Activated T-cell treated with anti-CD3 and anti-CD28 coated beads for 24 hours (primary cell): ENCODE measurements around the gene UBIAD1.
A peak's percentile ranks its signal among the peaks of the same experiment; 100 is the strongest.

Experiments
- DNase-seq: peaks from one replicate; pipeline ENCODE4 v3.0.0-alpha.2; 2020; ENCODE audit warnings: low read depth

UBIAD1 gene

DNA sequence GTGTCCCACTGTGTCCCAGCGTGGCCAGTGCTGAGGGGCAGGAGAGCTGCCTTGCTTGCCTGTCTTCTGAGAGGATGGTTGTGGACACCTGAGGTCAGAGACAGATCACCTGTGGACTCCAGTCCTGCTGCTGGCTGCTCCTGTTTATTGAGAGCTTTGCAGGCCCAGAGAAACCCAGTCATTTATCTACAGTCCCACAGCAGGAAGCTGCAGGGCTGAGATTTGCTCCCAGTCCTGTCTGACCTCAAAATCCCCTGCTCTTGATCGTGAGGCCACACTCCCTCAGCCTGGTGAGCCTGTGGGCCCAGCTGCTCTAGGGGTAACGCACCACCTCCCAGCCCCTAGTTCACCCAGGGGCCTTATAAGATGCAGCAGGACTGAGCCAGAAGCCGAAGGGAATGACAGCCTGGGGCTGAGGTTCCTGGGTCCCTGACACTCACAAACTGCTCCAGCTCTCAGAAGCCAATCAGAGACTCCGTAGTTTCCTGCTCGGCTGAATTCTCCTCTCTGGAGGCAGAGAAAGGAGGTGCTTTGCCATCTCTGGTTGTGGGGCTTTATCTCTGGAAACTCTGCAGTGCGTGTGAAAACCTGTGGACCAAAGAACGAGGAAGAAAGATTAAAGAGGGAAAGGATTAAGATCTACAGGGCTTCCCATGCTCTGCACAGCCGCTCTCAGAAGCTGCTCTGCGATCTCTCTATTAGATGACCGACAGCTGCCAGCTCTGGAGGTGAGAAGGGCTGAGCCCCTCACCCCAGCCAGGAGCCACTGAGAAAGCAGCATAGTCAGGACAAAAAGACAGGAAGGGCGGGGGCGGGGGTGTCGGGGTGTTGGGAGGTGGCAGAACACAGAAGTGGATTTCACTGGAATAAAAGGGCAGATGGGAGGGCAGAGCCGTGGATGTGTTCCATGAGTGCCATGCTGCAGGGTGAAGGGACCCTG, 39.1 kb downstream of the UBIAD1 start:
- no peak for DNase-seq

DNA sequence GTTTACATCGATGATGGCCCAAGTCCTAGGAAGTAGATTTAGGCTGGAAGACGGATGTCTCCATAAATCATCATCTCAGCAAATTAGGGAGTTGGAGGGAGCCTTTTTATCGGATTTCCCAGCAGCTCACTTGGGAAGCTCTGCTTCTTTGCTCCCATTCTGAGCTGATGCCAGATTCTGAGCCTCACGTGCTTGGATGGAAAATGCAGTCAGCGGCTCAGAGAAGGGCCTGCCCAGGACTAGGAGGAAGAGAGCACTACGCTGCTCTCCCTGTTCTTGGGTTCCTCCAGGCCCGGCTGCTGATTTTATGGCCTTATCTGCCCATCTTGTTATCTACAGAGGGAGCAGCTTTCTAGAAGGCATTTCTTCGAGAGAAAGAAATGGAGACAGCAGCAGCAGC, 42.0 kb downstream of the UBIAD1 start:
- DNase-seq = no peak

DNA sequence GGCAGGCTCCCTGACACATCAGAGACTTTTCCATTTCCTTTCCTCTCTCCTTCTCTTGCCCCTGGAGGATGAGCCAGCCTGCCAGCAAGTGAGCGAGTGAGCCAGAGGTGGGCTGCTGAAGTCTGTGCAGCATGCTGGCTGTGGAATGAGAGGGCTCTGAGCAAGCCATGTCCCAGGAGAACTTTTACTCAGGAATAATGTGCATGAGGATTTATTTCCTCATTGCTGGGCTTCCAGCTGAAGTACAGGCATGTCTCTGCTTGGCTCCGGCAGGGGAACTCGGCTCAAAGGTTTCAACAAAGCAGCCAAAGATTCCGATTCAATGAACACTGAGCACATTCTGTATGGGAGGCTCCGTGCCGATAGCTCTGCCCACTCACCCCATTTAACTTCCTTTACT, 43.7 kb downstream of the UBIAD1 start:
- no peak for DNase-seq

DNA sequence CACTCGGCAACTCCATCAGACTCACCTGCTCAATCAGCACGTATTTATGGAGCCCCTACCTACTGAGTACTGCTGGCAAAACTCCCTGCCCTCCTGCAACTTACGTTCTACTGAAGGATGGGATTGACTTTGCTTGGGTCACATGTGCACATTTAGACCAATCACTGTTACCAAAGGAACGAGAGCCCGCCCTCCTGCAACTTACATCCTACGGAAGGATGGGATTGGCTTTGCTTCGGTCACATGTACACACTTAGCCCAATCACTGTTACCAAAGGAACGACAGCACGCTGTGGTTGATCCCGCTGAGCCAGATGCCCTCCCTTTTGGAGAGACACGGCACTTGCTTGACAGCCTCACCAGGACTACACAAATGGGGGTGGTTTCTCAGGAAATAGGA, 46.0 kb downstream of the UBIAD1 start:
- no peak for DNase-seq

DNA sequence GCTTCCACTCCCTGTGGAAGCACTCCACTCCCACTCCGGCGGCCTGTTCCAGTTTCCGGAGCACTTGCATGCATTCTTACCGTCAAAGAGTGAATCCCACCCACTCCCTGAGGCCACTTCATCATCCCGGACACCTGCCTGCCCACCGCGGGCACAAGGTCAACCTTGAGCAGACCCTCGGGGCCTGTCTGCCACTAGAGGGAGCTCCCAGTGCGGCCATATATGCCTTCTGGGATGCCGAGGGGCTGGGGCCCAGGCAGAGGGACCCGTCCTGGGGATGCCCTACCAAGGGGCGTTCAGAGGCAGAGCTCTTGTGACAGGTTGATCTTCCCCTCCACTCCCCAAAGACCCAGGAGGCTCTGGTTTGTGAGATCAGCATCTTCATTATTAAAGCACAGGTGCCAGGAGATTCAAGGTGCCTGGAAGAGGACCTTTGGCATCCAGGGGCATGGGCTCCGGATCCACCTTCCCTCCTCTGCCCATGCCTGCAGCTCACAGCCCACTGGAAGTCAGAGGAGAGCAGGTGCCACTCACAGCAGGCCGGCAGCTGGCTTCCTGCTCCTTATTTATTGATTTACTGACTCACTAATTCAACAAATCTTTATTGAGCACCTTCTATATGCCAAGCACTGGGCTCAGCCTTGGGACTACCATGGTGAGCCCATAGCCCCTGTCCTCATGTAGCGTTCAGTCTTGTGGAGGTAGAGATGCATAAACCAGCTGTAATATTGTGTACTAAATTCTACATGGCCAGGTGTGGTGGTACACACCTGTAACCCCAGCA, 47.3 kb downstream of the UBIAD1 start:
- DNase-seq = peak; percentile 5

DNA sequence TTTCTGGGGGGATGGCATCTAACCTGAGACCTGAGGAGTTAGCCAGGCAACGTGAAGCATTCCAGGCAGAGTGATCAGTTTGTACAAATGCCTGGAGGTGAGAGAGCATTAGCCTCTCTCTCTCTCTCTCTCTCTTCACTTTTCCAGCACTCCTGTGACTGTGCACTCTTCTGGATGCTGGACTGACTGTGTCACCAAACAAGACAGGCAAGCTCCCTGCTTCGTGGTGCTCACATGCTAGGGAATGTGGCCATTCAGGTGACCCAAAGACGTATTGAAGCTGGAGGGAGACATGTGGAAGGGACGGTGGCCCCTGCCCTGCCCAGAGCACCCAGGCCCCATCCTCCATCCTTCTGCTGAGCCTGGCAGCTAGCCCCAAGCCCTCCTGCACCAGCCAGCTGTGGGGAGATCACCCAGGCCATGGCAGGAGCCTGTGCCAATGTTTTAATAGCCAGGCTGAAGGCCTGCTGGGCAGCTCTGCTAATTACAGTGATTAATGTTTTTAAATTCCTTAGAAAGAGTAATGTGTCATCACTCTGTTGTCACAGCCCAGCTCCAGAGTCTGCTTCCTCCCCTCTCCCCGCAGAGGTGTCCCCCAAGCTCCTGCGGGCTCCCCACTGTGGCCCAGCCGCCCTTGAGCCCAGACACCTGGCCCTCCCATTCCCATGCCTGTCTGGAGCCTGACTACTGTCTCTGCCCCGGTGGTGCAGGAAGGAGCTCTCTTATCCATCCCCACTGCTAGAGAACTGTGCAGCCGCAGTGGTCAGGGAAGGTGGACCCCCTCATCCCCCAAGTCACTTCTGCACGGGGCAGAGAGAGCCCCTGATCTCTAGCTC, 48.9 kb downstream of the UBIAD1 start:
- no peak for DNase-seq

DNA sequence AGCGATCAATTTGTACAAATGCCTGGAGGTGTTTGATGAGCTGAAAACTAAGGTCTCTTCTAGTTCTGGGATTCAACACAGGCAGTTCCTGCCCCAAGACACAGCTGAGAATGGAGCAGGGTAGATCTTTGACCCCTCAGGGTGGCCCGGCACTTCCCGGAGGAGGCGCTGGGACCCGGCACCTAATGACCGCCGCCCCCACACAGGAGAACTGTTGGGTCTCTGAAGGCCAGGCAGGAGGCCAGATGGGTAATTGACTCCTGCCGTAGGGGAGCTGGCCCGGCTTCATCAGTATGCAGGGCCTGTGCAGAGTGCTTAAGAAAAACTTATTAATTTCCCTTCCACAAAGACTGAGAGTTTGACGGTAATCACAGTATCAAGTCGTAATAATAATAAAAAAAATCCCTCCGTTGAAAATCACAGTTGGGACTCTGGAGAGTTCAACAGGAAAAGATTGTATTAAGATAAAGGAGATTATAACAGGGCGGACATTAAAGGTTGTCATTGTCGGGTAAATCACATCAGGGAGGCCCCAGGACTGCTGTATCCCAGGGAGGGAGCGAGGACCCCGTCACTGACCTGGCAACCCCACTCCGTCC, 51.7 kb downstream of the UBIAD1 start:
- DNase-seq = no peak

DNA sequence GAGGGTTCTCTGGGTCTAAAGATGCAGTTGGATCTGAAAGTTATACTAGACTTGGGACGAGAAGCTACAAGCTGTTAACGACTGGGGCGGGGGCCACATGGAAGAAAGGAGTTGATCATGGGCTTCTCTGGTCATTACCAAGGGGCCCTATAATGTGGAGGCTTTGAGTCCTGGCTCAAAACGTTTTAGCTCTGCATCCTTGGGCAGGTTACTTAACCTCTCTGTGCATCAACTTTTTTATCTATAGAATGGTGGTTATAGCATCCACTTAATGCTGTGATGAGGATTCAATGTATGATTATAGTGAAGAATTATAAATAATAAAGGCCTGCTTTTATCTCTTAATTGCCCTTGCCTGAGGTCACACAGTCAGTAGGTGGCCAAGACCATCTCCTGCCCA, 53.1 kb downstream of the UBIAD1 start:
- DNase-seq = no peak

DNA sequence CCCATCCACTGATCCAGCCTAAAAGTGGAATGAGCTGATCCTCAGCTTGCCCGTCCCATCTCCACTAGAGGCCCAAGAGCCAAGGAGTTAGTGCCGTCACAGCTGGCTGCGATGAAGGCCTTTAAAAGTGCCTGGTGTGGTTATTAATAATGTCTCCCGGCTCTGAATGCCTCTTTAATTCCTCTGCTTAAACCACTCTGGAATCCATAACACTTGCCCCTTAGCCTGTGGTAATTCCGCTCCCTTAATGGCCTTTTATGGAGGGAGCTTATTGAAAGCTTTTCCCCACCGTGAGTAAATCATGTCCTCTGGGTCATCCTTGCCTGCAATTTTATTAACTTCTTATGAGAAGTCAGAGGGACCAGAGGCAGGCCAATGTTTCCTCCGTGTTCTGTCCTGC, 55.4 kb downstream of the UBIAD1 start:
- no peak for DNase-seq

DNA sequence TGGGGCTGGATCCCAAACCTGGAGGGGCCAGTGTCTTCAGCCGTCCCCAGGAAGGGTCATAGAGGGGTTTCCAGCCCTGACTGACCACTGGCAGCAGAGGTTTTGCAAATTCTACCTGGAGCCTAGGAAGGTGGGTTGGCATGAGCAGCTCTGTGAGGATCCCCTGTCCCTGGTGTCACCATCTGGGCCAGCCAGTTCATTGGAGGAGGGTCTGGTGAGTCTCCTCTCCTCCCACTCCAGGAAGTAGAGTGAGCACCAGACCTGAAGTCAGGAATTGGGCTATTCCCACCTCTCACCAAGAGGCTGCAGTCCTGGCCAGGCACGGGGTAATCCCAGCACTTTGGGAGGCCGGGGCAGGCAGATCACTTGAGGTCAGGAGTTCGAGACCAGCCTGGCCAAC, 57.4 kb downstream of the UBIAD1 start:
- DNase-seq = no peak

DNA sequence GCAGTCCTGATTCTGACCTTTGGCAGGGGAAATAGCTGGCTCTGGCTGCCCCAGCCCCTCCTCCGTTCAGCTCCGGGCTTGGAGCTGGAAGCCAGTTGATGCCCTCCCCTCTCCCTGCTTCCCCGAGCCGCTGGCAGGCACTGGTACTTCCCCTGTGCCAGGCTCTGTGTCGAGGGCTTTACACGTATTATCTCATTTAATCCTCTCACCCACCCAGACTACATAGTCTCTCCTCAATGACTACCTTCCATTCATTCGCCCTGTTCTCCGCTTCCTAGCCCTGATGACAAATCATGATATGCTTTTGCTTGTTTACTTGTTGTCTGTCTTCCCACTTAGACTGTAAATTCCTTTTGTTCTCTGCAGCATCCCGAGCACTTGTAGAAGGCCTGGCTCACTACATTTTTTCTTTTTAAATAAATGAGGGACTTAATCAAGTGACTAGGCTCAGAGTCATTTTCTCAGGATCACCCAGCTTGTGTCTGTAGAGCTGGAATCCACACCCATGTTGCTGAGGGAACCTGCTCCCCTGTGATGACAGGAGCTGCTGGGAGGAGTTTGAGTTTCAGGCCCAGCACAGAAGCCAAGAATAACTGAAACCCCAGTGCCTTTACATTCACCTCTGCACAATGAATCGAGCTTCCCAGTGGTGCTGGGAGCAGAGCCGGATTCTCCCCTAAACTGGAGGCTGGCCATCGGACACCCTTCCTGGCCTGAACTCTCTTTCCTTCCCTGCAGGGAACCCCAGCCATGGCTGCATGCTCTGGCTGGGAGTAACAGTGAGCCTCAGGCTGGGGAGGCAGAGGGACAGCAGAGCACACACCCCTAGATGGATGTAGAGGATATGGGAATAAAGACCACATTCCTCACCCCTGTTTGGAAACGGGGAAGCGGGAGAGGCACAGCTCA, 58.3 kb downstream of the UBIAD1 start:
- DNase-seq = no peak

DNA sequence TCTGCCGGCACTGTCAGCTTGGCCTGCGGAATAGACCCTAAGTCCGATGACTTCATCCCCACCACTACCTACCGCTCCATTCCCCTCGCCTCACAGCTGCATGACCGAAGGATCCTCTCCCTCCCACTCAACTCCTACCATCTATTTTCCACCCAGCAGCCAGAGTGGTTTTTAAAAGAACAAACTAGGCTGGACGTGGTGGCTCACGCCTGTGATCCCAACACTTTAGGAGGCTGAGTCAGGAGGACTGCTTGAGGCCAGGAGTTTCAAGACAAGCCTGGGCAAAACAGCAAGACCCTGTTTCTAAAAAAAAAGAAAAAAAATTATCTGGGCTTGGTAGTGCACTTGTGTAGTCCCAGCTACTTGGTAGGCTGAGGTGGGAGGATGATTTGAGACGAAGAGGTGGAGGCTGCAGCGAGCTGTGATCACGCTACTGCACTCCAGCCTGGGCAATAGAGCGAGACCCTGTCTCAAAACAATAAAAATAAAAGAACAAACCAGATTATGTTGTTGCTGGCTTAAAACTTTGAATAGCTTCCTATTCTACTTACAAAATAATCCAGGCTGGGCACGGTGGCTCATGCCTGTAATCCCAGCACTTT, 59.0 kb downstream of the UBIAD1 start:
- DNase-seq = no peak

DNA sequence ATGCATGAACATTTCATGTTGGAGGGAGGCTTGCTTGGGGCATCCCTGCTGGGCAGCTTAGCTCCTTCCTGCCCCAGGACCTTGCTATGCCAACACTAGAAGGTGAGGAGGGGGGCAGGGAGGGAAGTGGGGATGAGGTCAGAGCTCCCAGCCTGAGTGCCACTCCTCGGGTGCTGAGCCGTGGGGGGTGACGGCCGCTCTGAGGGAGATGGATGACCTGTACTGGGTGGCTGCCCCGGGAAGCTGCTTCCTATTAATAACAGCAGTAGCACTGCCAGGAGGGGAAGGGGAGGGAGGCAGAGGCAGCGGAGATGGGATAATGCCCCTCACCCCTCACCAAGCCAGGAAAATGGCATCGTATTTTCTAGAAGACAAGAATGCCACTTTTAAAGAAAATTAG, 60.6 kb downstream of the UBIAD1 start:
- no peak for DNase-seq

DNA sequence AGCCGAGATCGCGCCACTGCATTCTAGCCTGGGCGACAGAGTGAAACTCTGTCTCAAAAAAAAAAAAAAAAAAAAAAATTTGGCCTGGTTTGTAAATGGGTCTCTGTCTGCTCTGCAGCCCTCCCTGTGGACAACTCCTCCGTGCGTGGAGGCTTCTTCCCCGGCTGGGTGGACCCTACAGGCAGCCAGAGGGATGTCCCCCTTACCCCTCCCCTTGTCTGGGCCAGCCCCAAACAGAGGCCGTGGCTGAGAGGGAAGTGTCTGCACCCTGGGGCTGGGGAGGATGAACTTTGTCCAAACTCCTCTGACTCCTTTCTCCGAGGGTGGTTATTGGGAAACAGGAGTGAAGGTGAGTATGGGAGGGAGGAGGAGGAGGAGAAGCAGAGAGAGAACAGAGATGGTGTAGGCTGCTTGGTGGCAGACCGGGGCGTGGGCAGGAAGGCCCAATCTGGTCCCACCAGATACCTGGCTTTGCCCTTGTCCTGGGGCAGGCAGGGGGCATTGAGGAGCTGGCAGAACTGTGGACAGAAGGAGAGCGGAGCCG, 61.3 kb downstream of the UBIAD1 start:
- DNase-seq = no peak

DNA sequence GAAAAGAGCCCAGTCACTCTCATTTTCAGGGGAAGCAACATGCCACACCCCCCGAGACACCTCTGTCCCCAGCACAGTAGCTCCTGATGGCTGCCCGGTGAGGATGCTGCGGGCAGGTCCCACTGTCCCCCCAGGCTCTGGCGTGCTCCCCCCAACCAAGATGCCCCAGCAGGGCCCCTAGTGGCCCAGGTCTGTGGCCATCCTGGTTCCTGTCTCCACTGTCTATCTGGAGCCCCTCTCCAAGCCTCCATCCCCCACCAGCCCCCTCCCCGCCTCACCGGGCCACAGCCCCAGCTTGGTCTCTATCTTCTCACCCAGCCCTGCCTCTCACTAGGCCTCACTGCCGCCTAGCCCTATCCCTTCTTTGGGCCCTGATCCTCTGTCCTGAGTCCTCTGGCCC, 61.8 kb downstream of the UBIAD1 start:
- no peak for DNase-seq

DNA sequence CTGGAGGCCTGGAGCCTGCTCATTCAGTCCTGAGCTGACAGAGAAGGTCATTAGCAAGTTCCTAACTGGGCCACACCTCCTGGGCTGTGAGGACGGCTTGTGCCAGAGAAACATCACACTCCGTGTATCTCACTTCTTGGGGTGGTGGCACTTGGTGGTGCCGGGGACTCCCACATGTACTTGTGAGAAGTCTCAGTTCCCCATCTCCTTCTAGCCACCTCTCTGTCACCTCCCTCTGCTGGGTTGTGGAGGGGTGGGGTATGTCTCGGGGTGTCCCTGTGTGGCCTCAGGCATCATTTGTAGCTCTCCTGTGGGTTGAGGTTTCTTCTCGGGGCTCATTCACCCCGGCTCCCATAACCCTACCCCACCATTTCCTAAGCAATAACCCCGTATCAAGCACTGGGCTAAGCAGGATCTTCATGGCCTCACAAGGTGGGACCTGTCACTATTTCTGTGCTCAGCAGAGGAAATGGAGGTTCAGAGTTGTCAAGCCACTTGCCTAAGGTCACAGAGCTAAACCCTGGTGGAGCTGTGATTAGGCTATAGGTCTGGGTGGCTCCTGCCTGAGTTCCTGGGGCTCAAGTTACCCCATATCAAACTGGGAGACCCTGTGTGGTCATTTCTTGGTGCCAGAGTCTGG, 62.5 kb downstream of the UBIAD1 start:
- DNase-seq = no peak

DNA sequence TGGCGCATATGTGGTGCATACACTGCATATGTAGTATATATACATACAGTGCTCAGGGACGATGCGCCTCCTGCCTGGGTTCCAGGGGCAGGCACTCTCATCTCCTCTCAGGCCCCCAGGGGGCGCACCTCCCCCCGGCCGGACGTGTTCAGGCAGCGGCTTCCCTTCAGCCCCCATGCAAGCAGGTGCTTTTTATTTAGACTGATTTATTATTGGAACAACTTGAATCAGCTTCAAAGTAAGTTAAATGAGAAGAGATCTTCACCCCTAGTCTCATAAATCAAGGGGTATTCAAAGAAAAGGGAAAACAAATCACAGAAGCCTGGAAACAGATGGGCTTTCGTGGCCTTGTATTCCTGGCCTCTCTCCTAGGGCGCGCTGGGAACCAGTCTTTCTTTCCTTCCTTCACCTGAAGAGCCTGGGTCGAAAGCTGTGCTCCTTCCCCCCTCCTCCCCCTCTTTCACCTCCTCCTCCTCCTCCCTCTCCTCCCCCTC, 64.6 kb downstream of the UBIAD1 start:
- DNase-seq = peak; percentile 64
